Astrocyte (in vitro differentiated cells and primary cell): ENCODE data around the gene ABCC1.

Source experiments
- CTCF ChIP-seq: IDR thresholded peaks from 2 replicates; pipeline ENCODE4 v1.5.1; 2011; ENCODE audit warnings: low read depth, mild to moderate bottlenecking, inconsistent platforms, low read length, moderate library complexity; ENCODE audit not compliant: insufficient read depth
- EZH2 ChIP-seq: IDR thresholded peaks from 2 replicates; pipeline ENCODE4 v1.6.1; 2012; ENCODE audit warnings: mild to moderate bottlenecking, low read length, inconsistent platforms; ENCODE audit not compliant: insufficient read depth

- TF ChIP-seq CTCF, result no peak
- TF ChIP-seq EZH2, result no peak
Measured at GRCh38 chr16:16120044-16120381, 170.6 kb downstream of the ABCC1 start.
